ENCODE results near the gene TP53BP1.

- TF ChIP-seq CREB5 (CRISPR knock-in tag; IDR thresholded peaks at IDR 0.05; ENCODE audit: low read depth) (no peak), PATZ1 (CRISPR knock-in tag; IDR thresholded peaks at IDR 0.05; ENCODE audit: borderline replicate concordance) (no peak)
Observed at GRCh38 chr15:43420876-43421275, 72.1 kb downstream of the TP53BP1 start.
